T47D (cell line): ENCODE results near the gene FRG2B.
A peak's percentile ranks its signal among the peaks of the same experiment; 100 is the strongest.
"Not testable (repeated sequence)": the region's sequence is repeated elsewhere in the genome, so short reads cannot be mapped to it uniquely, and the experiment has no call there.

Experiments
- DNase-seq, 2 experiments: peaks; one replicate each; pipeline versions ENCODE4 v3.0.0 to v3.0.0-alpha.2; 2011 to 2012; ENCODE audit warnings: low read depth in 1 of 2, low spot score in 1 of 2
- JUND ChIP-seq: IDR thresholded peaks from 2 replicates; pipeline ENCODE4 v1.6.1; 2012; ENCODE audit warnings: low read depth
- in situ Hi-C: cut with HindIII; loops from 2 replicates; pipeline ENCODE4 v1.10.0; 2016; ENCODE audit warnings: low sequenced_read_pairs, low pct_unique_long_range_greater_than_20kb

The FRG2B gene

GRCh38 chr10:133617196-133617595, 9.4 kb downstream of the FRG2B start:
- in situ Hi-C loops, result no loop called here
- TF ChIP-seq JUND, result no peak
- DNase-seq, result no peak

GRCh38 chr10:133616371-133617130, 10.0 kb downstream of the FRG2B start:
- in situ Hi-C loops, result no loop called here
- peak in 1 of 2 experiments; percentile 18 for DNase-seq
- no peak for TF ChIP-seq JUND

- in situ Hi-C loops, result no loop called here
- DNase-seq, result no peak
- TF ChIP-seq JUND, result no peak
Measured at GRCh38 chr10:133614830-133615580, 11.6 kb downstream of the FRG2B start.

- DNase-seq, result no peak
- in situ Hi-C loops, result no loop called here
- no peak for TF ChIP-seq JUND
Measured at GRCh38 chr10:133613699-133614098, 12.9 kb downstream of the FRG2B start.

- no peak for DNase-seq
- TF ChIP-seq JUND, result no peak
- in situ Hi-C loops, result no loop called here
Measured at GRCh38 chr10:133611079-133611478, 15.5 kb downstream of the FRG2B start.

GRCh38 chr10:133608855-133609254, 17.7 kb downstream of the FRG2B start:
- peak; percentile 16 to 70 for DNase-seq
- in situ Hi-C loops, result no loop called here
- no peak for TF ChIP-seq JUND

GRCh38 chr10:133603434-133603833, 23.2 kb downstream of the FRG2B start:
- DNase-seq, in situ Hi-C loops: not testable (repeated sequence)

- DNase-seq, result no peak
- in situ Hi-C loops, result no loop called here
- no peak for TF ChIP-seq JUND
Measured at GRCh38 chr10:133600657-133601056, 25.9 kb downstream of the FRG2B start.

GRCh38 chr10:133599869-133600268, 26.7 kb downstream of the FRG2B start:
- DNase-seq, in situ Hi-C loops: not testable (repeated sequence)

GRCh38 chr10:133592716-133593115, 33.9 kb downstream of the FRG2B start:
- TF ChIP-seq JUND, result no peak
- no peak for DNase-seq
- in situ Hi-C loops, result no loop called here

GRCh38 chr10:133590970-133591359, 35.6 kb downstream of the FRG2B start:
- DNase-seq, result no peak
- TF ChIP-seq JUND, result no peak
- in situ Hi-C loops, result no loop called here

GRCh38 chr10:133590226-133590969, 36.2 kb downstream of the FRG2B start:
- DNase-seq, result no peak
- in situ Hi-C loops, result no loop called here
- no peak for TF ChIP-seq JUND

- in situ Hi-C loops, DNase-seq: not testable (repeated sequence)
Measured at GRCh38 chr10:133577037-133577436, 49.6 kb downstream of the FRG2B start.
